K562 (cell line): ENCODE measurements around the gene PHYKPL. TPM values are rescaled to one million over a fixed set of nuclear protein-coding genes. Genes with fewer than 3 reads are reported as not detected.

Source experiments
- ATAC-seq: fragments of 200-7000 bp; cut with Tn5 transposase; 3 replicates; pipeline ENCODE4 v1.9.1; 2020; ENCODE audit warnings: moderate library complexity
- BruUV-seq: library from RNA; stranded (reverse); fragments of 400-500 nt; replicated peaks from 2 replicates; lab custom pipeline; 2021; lab: Mats Ljungman, UMichigan
- CTCF ChIA-PET: fragments of 300-600 bp; formaldehyde crosslinking; extraction: SDS; loops from one replicate; lab custom pipeline; 2021; ENCODE audit warnings: low intra/inter-chr PET ratio; lab: Yijun Ruan, JAX
- POLR2A ChIA-PET: fragments of 300-600, 350-650 bp; sonication (Branson Sonifier 250); formaldehyde crosslinking; extraction: SDS; loops from one replicate; lab custom pipeline; 2021; ENCODE audit warnings: antibody characterized with exemption, inconsistent platforms; lab: Yijun Ruan, JAX
- DNase-seq, 4 experiments: peaks; one replicate each; pipeline versions ENCODE4 v3.0.0 to v3.0.0-alpha.2; 2011 to 2018; ENCODE audit warnings: low spot score in 3 of 4, mixed read lengths in 3 of 4; ENCODE audit errors: extremely low read depth in 1 of 4
- FAIRE-seq: peaks from 2 replicates; lab custom pipeline; 2011; peaks lifted over from hg19 to GRCh38; lab: Jason Lieb, UNC
- H2AFZ ChIP-seq: 2 replicates; pipeline ENCODE4 v1.6.0; 2011; ENCODE audit warnings: low read depth, low read length, control low read depth, inconsistent platforms
- H3K27ac ChIP-seq: fragments of 200-600 bp; 3 replicates; pipeline ENCODE4 v1.8.0; 2011; ENCODE audit warnings: low read depth, mild to moderate bottlenecking, control low read depth, inconsistent platforms, low read length, moderate library complexity, mixed read lengths; ENCODE audit errors: extremely low read depth
- H3K27me3 ChIP-seq, 2 experiments: fragments of 300-600 bp in 1 of 2; 2 replicates in 1 of 2; 3 replicates in 1 of 2; pipeline versions ENCODE4 v1.6.0 to v1.8.0; 2011; ENCODE audit warnings: inconsistent platforms in 2 of 2, low read length in 2 of 2, mild to moderate bottlenecking in 1 of 2, mixed read lengths in 1 of 2, moderate library complexity in 1 of 2; ENCODE audit not compliant: control insufficient read depth in 2 of 2, insufficient read depth in 2 of 2
- H3K36me3 ChIP-seq: fragments of 300-600 bp; 3 replicates; pipeline ENCODE4 v1.8.0; 2011; ENCODE audit warnings: mild to moderate bottlenecking, low read length, inconsistent platforms; ENCODE audit not compliant: control insufficient read depth, insufficient read depth
- H3K4me1 ChIP-seq, 2 experiments: fragments of 200-600 bp in 1 of 2; replicated peaks in 1 of 2; 2 replicates in 1 of 2; 3 replicates in 1 of 2; pipeline versions ENCODE4 v1.5.1 to v1.8.0; 2011; ENCODE audit warnings: inconsistent platforms in 2 of 2, low read length in 2 of 2, mild to moderate bottlenecking in 1 of 2, mixed read lengths in 1 of 2, moderate library complexity in 1 of 2; ENCODE audit not compliant: control insufficient read depth in 2 of 2, insufficient read depth in 2 of 2
- H3K4me2 ChIP-seq: 2 replicates; pipeline ENCODE4 v1.6.1; 2011; ENCODE audit warnings: low read length, control low read depth, inconsistent platforms, mixed read lengths; ENCODE audit not compliant: insufficient read depth
- H3K4me3 ChIP-seq: fragments of 200-600 bp; sonication (generic), shearing (Covaris generic); 2 replicates; pipeline ENCODE4 v1.5.1; 2016; ENCODE audit warnings: control low read depth, inconsistent platforms
- H3K79me2 ChIP-seq: fragments of 200-600 bp; 3 replicates; pipeline ENCODE4 v1.8.0; 2011; ENCODE audit warnings: low read length, inconsistent platforms; ENCODE audit not compliant: control insufficient read depth, insufficient read depth
- H3K9ac ChIP-seq, 2 experiments: 2 replicates each; pipeline versions ENCODE4 v1.6.0 to v1.6.1; 2011; ENCODE audit warnings: low read depth in 2 of 2, low read length in 2 of 2, control low read depth in 1 of 2, inconsistent platforms in 1 of 2, mild to moderate bottlenecking in 1 of 2, mixed read lengths in 1 of 2; ENCODE audit not compliant: insufficient read depth in 1 of 2
- H3K9me1 ChIP-seq: one replicate; pipeline ENCODE4 v1.6.0; 2011; ENCODE audit warnings: inconsistent platforms, mild to moderate bottlenecking, low read length, moderate library complexity; ENCODE audit not compliant: control insufficient read depth, insufficient read depth
- H3K9me3 ChIP-seq: replicated peaks from 2 replicates; pipeline ENCODE4 v1.5.1; 2011; ENCODE audit warnings: low read depth, low read length, inconsistent platforms; ENCODE audit not compliant: control insufficient read depth, insufficient read depth
- H4K20me1 ChIP-seq: replicated peaks from 2 replicates; pipeline ENCODE4 v1.6.1; 2011; ENCODE audit warnings: low read length, inconsistent platforms, mixed read lengths; ENCODE audit not compliant: control insufficient read depth, insufficient read depth
- CHD1 ChIP-seq: fragments of 200-600 bp; sonication (generic); IDR thresholded peaks from one replicate; pipeline ENCODE4 v1.6.1; 2012; ENCODE audit warnings: mild to moderate bottlenecking, moderate library complexity, low read length, inconsistent platforms
- NR3C1 ChIP-seq: sonication (generic); formaldehyde crosslinking; IDR thresholded peaks from 2 replicates; pipeline ENCODE4 v1.8.1; 2022; ENCODE audit warnings: missing genetic modification reagents
- PML ChIP-seq: IDR thresholded peaks from 2 replicates; pipeline ENCODE4 v1.6.1; 2012; ENCODE audit warnings: low read length, inconsistent platforms
- POLR2A ChIP-seq: fragments of 450-650 bp; conservative IDR thresholded peaks from 2 replicates; pipeline ENCODE4 v1.6.1; 2016
- ZBED1 ChIP-seq: IDR thresholded peaks from 2 replicates; pipeline ENCODE4 v1.6.1; 2014
- WGBS: fragments of 100-300 bp; shearing (Covaris generic); methylation state at CpG from one replicate; pipeline ENCODE4 v1.1.6; 2016; ENCODE audit warnings: low coverage, mixed read lengths; ENCODE audit not compliant: insufficient coverage; ENCODE audit errors: missing lambda C conversion rate; 5-methylcytosine and 5-hydroxymethylcytosine counted together
- in situ Hi-C: fragments of 300-500 bp; cut with MboI; formaldehyde crosslinking; loops from 4 replicates; pipeline ENCODE4 v1.15.0; 2018; ENCODE audit warnings: inconsistent platforms, mixed read lengths
- intact Hi-C: fragments of 100-400 bp; cut with micrococcal nuclease; formaldehyde crosslinking; loops from 2 replicates; pipeline ENCODE4 v1.14.2; 2022
- polyA plus RNA-seq, 8 experiments: library from polyadenylated mRNA; depleted of rRNA in 4 of 8; stranded (reverse) in 5 of 8; unstranded in 3 of 8; fragments of >200 nt; fragmentation: Nextera tagmentation in 2 of 8; fragmentation: Illumina TruSeq in 1 of 8; extraction: Ambion mirVana in 2 of 8; extraction: Trizol in 1 of 8; gene quantifications; 2 replicates each; pipeline versions ENCODE4 v1.2.1 to v1.2.3, GENCODE V29; 2011 to 2014; ENCODE audit warnings: inconsistent platforms in 1 of 8, missing spikeins in 1 of 8
- total RNA-seq, 7 experiments: library from RNA; depleted of rRNA in 6 of 7; stranded (reverse); fragments of >200 nt in 6 of 7; fragmentation: Illumina TruSeq in 2 of 7; extraction: Trizol in 2 of 7; gene quantifications; 2 replicates each; pipeline versions ENCODE4 v1.2.1 to v1.2.3, GENCODE V29; 2011 to 2021; ENCODE audit warnings: low replicate concordance in 1 of 7

Gene PHYKPL
- total and polyA plus RNA-seq, 9 of the 15 experiments (the other 6 are each of a cell fraction or from before 2014, with no cell fraction given): 4.7 to 34.7 (median 18.6) TPM

DNA sequence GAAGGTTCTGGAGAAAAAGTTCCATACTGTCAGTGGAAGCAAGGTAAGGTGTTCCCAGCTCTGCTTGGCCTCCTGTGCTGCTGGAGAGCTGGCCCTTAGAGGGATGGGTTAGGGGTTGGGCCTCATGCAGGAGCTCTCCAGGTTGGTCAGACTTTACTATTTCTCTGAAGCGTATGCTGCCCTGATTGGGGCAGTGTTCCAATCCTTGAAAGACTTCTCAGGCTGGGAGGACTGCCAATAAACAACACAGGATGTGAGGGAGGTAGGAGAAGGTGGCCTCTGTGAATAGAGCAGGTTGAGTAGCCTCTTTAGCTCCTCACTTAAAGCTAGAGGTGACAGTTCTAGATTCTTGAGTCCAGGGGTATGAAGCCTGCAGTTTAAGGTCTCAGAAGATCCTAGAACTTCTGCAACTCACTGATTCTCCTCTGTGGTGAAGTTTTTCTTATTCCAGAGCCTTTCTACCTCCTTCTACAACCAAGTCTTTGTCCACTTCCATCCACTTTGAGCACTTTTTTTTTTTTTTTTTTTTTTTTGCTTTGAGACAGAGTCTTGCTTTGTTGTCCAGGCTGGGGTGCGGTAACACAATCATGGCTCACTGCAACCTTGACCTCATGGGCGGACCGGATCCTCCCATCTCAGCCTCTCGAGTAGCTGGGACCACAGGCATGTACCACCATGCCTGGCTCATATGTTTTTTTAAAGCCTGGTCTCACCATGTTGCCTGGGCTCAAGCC lies 25.3 kb downstream of the PHYKPL start:
- Histone ChIP-seq H3K27ac (peak overlapping the region; percentile 41; the same call in 2 of the 3 replicates), H3K4me2 (peak overlapping the region; percentile 96), H4K20me1 (peaks cover 68% of the 10 kb centered on the region), H3K9ac (peak overlapping the region; percentile 72 to 93; a peak in 3 of 4 replicates), H3K4me1 (peaks cover 23 to 25% of the 10 kb centered on the region in 2 experiments; a peak in 4 of 5 replicates)
- no peak for ATAC-seq
- BruUV-seq: no TSS peak
- intact Hi-C loops (no loop called here), in situ Hi-C loops (no loop called here)
- 67% methylated on average over 5 of the region's 5 CpGs for WGBS
- no peak for DNase-seq
- 0 out of 2 replicates have a peak, but pooled peaks have one; percentile 2 for TF ChIP-seq PML
- TF ChIP-seq CHD1: no peak
- TF ChIP-seq POLR2A: 0 out of 2 replicates have a peak, but pooled peaks have one; percentile 7
- TF ChIP-seq ZBED1: 0 out of 2 replicates have a peak, but pooled peaks have one; percentile 37
- no peak for TF ChIP-seq NR3C1 (CRISPR knock-in tag)
- TF ChIP-seq, all 486 proteins: peak for 3
- H2AFZ ChIP-seq: no peak overlapping the region
- peaks cover 71% of the 10 kb centered on the region for H3K36me3 ChIP-seq
- H3K79me2 ChIP-seq: peaks cover 69% of the 10 kb centered on the region
- ChIA-PET POLR2A (interaction anchor here (0.6 to 12.7 kb wide), 5 partner anchors 9 to 553 kb away, joined by 3 to 162 read pairs (median 11); partner anchors contain the start of gene PHYKPL), CTCF (no interaction called here)
- peaks cover 10% of the 10 kb centered on the region for H3K9me1 ChIP-seq
- H3K27me3 ChIP-seq: no peaks in the 10 kb centered on the region
- no peaks in the 10 kb centered on the region for H3K9me3 ChIP-seq
- FAIRE-seq: no peak
- H3K4me3 ChIP-seq: peak overlapping the region; percentile 80; the same call in 1 of the 2 replicates
